ENCODE measurements around the gene TENM4. TPM values are rescaled to one million over a fixed set of nuclear protein-coding genes. Genes with fewer than 3 reads are reported as not detected.

TENM4 gene
- polyA plus RNA-seq, 1 donor from 2014 or later, result 16.8 TPM

DNA sequence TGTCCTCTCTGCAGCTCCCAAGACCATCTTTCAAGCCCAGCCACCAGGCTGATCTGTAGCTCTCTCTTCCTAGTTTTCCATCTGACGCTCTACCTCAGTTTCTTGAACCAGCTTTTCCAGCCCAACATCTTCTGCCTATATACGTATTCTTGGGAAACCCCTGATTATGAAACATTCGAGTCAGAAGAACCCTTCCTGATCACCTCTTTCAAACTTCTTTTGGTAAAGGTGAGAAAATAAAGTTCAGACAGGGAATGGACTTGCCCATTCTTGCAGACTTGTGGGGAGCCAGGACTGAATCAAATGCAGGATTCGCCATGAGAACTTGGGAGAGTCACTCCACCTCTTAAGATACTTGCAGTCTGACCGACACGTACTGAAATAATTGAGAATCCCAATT is 696.6 kb downstream of the TENM4 start:
- Histone ChIP-seq H3K79me2 (replicated peaks; ENCODE audit: insufficient read depth, low read length) (no peaks in the 10 kb centered on the region), H3K9ac (ENCODE audit: low read length) (no peak overlapping the region), H3K36me3 (ENCODE audit: insufficient read depth, low read length) (peaks cover 5% of the 10 kb centered on the region), H3K4me3 (ENCODE audit: low read length) (no peak overlapping the region), H3F3A (ENCODE audit: insufficient read depth, low read length, poor library complexity, severe bottlenecking) (no peaks in the 10 kb centered on the region), H3K9me3 (ENCODE audit: low read length) (no peaks in the 10 kb centered on the region), H2AFZ (ENCODE audit: low read depth, low read length) (no peak overlapping the region), H3K4me2 (ENCODE audit: low read length) (no peak overlapping the region), H3K27ac (ENCODE audit: low read length) (no peak overlapping the region), H4K20me1 (ENCODE audit: insufficient read depth) (no peaks in the 10 kb centered on the region), H3K27me3 (ENCODE audit: insufficient read depth, low read depth, low read length) (no peaks in the 10 kb centered on the region), H3K9me2 (ENCODE audit: insufficient read depth, low read length) (no peaks in the 10 kb centered on the region)
- no peak for TF ChIP-seq SMC3 (conservative IDR thresholded peaks at IDR 0.05; ENCODE audit: poor library complexity)
- TF ChIP-seq, protein P1, sequence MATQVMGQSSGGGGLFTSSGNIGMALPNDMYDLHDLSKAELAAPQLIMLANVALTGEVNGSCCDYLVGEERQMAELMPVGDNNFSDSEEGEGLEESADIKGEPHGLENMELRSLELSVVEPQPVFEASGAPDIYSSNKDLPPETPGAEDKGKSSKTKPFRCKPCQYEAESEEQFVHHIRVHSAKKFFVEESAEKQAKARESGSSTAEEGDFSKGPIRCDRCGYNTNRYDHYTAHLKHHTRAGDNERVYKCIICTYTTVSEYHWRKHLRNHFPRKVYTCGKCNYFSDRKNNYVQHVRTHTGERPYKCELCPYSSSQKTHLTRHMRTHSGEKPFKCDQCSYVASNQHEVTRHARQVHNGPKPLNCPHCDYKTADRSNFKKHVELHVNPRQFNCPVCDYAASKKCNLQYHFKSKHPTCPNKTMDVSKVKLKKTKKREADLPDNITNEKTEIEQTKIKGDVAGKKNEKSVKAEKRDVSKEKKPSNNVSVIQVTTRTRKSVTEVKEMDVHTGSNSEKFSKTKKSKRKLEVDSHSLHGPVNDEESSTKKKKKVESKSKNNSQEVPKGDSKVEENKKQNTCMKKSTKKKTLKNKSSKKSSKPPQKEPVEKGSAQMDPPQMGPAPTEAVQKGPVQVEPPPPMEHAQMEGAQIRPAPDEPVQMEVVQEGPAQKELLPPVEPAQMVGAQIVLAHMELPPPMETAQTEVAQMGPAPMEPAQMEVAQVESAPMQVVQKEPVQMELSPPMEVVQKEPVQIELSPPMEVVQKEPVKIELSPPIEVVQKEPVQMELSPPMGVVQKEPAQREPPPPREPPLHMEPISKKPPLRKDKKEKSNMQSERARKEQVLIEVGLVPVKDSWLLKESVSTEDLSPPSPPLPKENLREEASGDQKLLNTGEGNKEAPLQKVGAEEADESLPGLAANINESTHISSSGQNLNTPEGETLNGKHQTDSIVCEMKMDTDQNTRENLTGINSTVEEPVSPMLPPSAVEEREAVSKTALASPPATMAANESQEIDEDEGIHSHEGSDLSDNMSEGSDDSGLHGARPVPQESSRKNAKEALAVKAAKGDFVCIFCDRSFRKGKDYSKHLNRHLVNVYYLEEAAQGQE (IDR thresholded peaks at IDR 0.05; ENCODE audit: borderline replicate concordance), result no peak

DNA sequence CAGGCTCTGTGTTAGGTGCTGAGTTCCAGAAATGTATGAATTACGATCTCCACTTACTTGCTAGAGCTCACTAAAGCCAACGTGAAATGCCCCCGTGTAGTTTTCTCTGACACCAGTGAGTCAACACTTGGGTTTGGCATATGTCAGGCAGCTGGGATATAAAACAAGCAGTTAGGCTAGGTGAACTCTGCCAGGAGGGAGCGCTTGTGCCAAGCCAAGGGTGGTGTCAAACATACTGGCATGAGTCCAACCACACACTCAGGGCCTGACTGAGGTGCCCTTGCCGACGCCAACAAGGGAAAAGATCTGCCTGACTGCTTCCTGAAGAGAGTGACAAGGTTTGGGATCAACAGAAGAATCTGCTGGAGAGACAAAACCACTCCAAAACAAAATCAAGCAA is 698.4 kb downstream of the TENM4 start:
- TF ChIP-seq TAF1 (IDR thresholded peaks at IDR 0.05; ENCODE audit: low read depth) (no peak), MXI1 (conservative IDR thresholded peaks at IDR 0.05; ENCODE audit: poor library complexity, severe bottlenecking) (no peak), SMC3 (conservative IDR thresholded peaks at IDR 0.05; ENCODE audit: poor library complexity) (no peak), EP300 (conservative IDR thresholded peaks at IDR 0.05; ENCODE audit: poor library complexity, severe bottlenecking) (no peak), POLR2AphosphoS5 (IDR thresholded peaks at IDR 0.05) (no peak), EZH2 (IDR thresholded peaks at IDR 0.05; ENCODE audit: borderline replicate concordance, insufficient read depth, low read length, poor library complexity, severe bottlenecking) (no peak), RAD21 (conservative IDR thresholded peaks at IDR 0.05) (no peak)
- TF ChIP-seq, protein P2, sequence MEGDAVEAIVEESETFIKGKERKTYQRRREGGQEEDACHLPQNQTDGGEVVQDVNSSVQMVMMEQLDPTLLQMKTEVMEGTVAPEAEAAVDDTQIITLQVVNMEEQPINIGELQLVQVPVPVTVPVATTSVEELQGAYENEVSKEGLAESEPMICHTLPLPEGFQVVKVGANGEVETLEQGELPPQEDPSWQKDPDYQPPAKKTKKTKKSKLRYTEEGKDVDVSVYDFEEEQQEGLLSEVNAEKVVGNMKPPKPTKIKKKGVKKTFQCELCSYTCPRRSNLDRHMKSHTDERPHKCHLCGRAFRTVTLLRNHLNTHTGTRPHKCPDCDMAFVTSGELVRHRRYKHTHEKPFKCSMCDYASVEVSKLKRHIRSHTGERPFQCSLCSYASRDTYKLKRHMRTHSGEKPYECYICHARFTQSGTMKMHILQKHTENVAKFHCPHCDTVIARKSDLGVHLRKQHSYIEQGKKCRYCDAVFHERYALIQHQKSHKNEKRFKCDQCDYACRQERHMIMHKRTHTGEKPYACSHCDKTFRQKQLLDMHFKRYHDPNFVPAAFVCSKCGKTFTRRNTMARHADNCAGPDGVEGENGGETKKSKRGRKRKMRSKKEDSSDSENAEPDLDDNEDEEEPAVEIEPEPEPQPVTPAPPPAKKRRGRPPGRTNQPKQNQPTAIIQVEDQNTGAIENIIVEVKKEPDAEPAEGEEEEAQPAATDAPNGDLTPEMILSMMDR (IDR thresholded peaks at IDR 0.05; ENCODE audit: poor library complexity, severe bottlenecking), result no peak
- TF ChIP-seq, protein P1 (IDR thresholded peaks at IDR 0.05; ENCODE audit: borderline replicate concordance), result no peak
- no peaks in the 10 kb centered on the region for H3K27me3 ChIP-seq (ENCODE audit: insufficient read depth, low read depth, low read length)
- no peaks in the 10 kb centered on the region for H4K20me1 ChIP-seq (ENCODE audit: insufficient read depth)
- no peak overlapping the region for H2AFZ ChIP-seq (ENCODE audit: low read depth, low read length)
- H3K9ac ChIP-seq (ENCODE audit: low read length), result no peak overlapping the region
- no peaks in the 10 kb centered on the region for H3F3A ChIP-seq (ENCODE audit: insufficient read depth, low read length, poor library complexity, severe bottlenecking)
- no peaks in the 10 kb centered on the region for H3K9me2 ChIP-seq (ENCODE audit: insufficient read depth, low read length)
- H3K4me2 ChIP-seq (ENCODE audit: low read length), result no peak overlapping the region
- no peak overlapping the region for H3K4me3 ChIP-seq (ENCODE audit: low read length)
- H3K9me3 ChIP-seq (ENCODE audit: low read length), result no peaks in the 10 kb centered on the region
- H3K36me3 ChIP-seq (ENCODE audit: insufficient read depth, low read length), result peaks cover 5% of the 10 kb centered on the region
- no peaks in the 10 kb centered on the region for H3K79me2 ChIP-seq (replicated peaks; ENCODE audit: insufficient read depth, low read length)
- no peak overlapping the region for H3K27ac ChIP-seq (ENCODE audit: low read length)
